ENCODE measurements around the gene NAAA. TPM values are rescaled to one million over a fixed set of nuclear protein-coding genes. Genes with fewer than 3 reads are reported as not detected.

The NAAA gene
- total and polyA plus RNA-seq, 2 donors (not counting 1 experiment from before 2014, with no cell fraction given), result 51.4 to 55.2 TPM

GRCh38 chr4:75980576-75980975 is 39.8 kb upstream of the NAAA start:
- H3K79me2 ChIP-seq (ENCODE audit: control insufficient read depth, insufficient read depth, low read length), result peaks cover 10% of the 10 kb centered on the region
- H3K27me3 ChIP-seq (replicated peaks in 1 of 4; ENCODE audit: control extremely low read depth in 1 of 4, control insufficient read depth in 3 of 4, insufficient read depth in 4 of 4, low read length in 3 of 4), result no peaks in the 10 kb centered on the region
- H4K20me1 ChIP-seq (ENCODE audit: control insufficient read depth, insufficient read depth, low read length, poor library complexity, severe bottlenecking), result peaks cover 12% of the 10 kb centered on the region
- H2AFZ ChIP-seq (ENCODE audit: insufficient read depth, low read depth, low read length, poor library complexity, severe bottlenecking), result no peak overlapping the region
- WGBS (ENCODE audit: insufficient coverage), result 100% methylated on average over 2 of the region's 4 CpGs
- no peak overlapping the region for H3K4me3 Mint-ChIP-seq
- H3K4me2 ChIP-seq (replicated peaks; ENCODE audit: low read depth, low read length, poor library complexity, severe bottlenecking), result no peak overlapping the region
- no peak for DNase-seq
- H3K4me1 Mint-ChIP-seq, result no peaks in the 10 kb centered on the region
- no peaks in the 10 kb centered on the region for H3K9me3 ChIP-seq (ENCODE audit: control extremely low read depth in 1 of 3, control insufficient read depth in 2 of 3, insufficient read depth in 1 of 3, low read length in 2 of 3)
- POLR2A ChIA-PET, result no interaction called here
- H3K9me3 Mint-ChIP-seq (ENCODE audit: insufficient read depth), result no peaks in the 10 kb centered on the region
- H3K4me1 ChIP-seq (ENCODE audit: control insufficient read depth in 2 of 2, insufficient read depth in 2 of 2, low read length in 2 of 2), result no peaks in the 10 kb centered on the region
- H3K4me3 ChIP-seq (ENCODE audit: control extremely low read depth in 1 of 5, extremely low read depth in 1 of 5, insufficient read depth in 1 of 5, low read depth in 2 of 5, low read length in 4 of 5), result no peak overlapping the region
- peaks cover 17 to 52% of the 10 kb centered on the region in 2 experiments for H3K36me3 ChIP-seq (replicated peaks in 1 of 2; ENCODE audit: control extremely low read depth in 1 of 2, control insufficient read depth in 1 of 2, extremely low read depth in 1 of 2, insufficient read depth in 2 of 2, low read length in 1 of 2)
- CTCF ChIA-PET, result no interaction called here
- no peak for ATAC-seq (ENCODE audit: low read depth)
- no peak overlapping the region for H3K27ac Mint-ChIP-seq
- intact Hi-C loops (cut with micrococcal nuclease), result no loop called here
- H3K27ac ChIP-seq (ENCODE audit: low read length in 2 of 2), result no peak overlapping the region
- no peak overlapping the region for H3K9ac ChIP-seq (ENCODE audit: low read length)
- TF ChIP-seq EZH2 (IDR thresholded peaks at IDR 0.05; ENCODE audit: borderline replicate concordance, insufficient read depth, low read depth, low read length, poor library complexity, severe bottlenecking), result no peak
- H3K27me3 Mint-ChIP-seq, result no peaks in the 10 kb centered on the region

- Histone ChIP-seq H3K36me3 (replicated peaks in 1 of 2; ENCODE audit: control extremely low read depth in 1 of 2, control insufficient read depth in 1 of 2, extremely low read depth in 1 of 2, insufficient read depth in 2 of 2, low read length in 1 of 2) (peaks cover 27 to 77% of the 10 kb centered on the region in 2 experiments), H3K27ac (ENCODE audit: low read length in 2 of 2) (no peak overlapping the region), H3K79me2 (ENCODE audit: control insufficient read depth, insufficient read depth, low read length) (no peaks in the 10 kb centered on the region), H3K4me2 (replicated peaks; ENCODE audit: low read depth, low read length, poor library complexity, severe bottlenecking) (no peak overlapping the region), H3K27me3 (replicated peaks in 1 of 4; ENCODE audit: control extremely low read depth in 1 of 4, control insufficient read depth in 3 of 4, insufficient read depth in 4 of 4, low read length in 3 of 4) (no peaks in the 10 kb centered on the region), H3K9me3 (ENCODE audit: control extremely low read depth in 1 of 3, control insufficient read depth in 2 of 3, insufficient read depth in 1 of 3, low read length in 2 of 3) (no peaks in the 10 kb centered on the region), H3K9ac (ENCODE audit: low read length) (no peak overlapping the region), H2AFZ (ENCODE audit: insufficient read depth, low read depth, low read length, poor library complexity, severe bottlenecking) (no peak overlapping the region), H4K20me1 (ENCODE audit: control insufficient read depth, insufficient read depth, low read length, poor library complexity, severe bottlenecking) (no peaks in the 10 kb centered on the region), H3K4me3 (ENCODE audit: control extremely low read depth in 1 of 5, extremely low read depth in 1 of 5, insufficient read depth in 1 of 5, low read depth in 2 of 5, low read length in 4 of 5) (no peak overlapping the region), H3K4me1 (ENCODE audit: control insufficient read depth in 2 of 2, insufficient read depth in 2 of 2, low read length in 2 of 2) (no peaks in the 10 kb centered on the region)
- WGBS (ENCODE audit: insufficient coverage), result no CpG with 5 or more reads among the region's 2 CpGs
- no peak for DNase-seq
- Mint-ChIP-seq H3K4me1 (no peaks in the 10 kb centered on the region), H3K9me3 (ENCODE audit: insufficient read depth) (no peaks in the 10 kb centered on the region), H3K27me3 (no peaks in the 10 kb centered on the region), H3K4me3 (no peak overlapping the region), H3K27ac (no peak overlapping the region)
- POLR2A ChIA-PET, result no interaction called here
- ATAC-seq (ENCODE audit: low read depth), result no peak
- TF ChIP-seq CTCF (IDR thresholded peaks at IDR 0.05) (no peak), EZH2 (IDR thresholded peaks at IDR 0.05; ENCODE audit: borderline replicate concordance, insufficient read depth, low read depth, low read length, poor library complexity, severe bottlenecking) (no peak)
- CTCF ChIA-PET, result interaction anchor here (0.9 kb wide), 1 partner anchor 9 kb away, joined by 3 read pairs; no protein-coding TSS in a partner anchor
- intact Hi-C loops (cut with micrococcal nuclease), result no loop called here
Observed at GRCh38 chr4:75976177-75976576, 35.4 kb upstream of the NAAA start.
